ENCODE data around the gene SIK3. TPM values are rescaled to one million over a fixed set of nuclear protein-coding genes. Genes with fewer than 3 reads are reported as not detected.

Gene SIK3
- total and polyA plus RNA-seq, 12 donors, result 9.9 to 47.3 (median 36.5) TPM

DNA sequence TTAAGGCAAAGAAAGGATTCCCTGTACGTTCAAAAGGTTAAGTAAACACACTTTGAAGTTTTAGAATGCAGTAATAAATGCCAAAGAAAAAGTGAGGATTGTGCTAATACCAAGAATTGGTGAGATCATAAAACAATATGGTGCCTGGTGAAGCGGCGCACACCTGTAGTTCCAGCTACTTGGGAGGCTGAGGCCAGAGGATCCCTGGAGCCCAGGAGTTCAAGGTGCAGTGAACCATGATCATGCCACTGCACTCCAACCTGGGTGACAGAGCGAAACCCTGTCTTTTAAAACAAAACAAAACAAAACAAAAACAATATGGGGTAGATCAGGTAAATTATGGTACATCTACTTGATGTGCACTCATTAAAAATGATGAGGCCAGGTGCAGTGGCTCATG, 187.4 kb downstream of the SIK3 start:
- DNase-seq (no peak), ATAC-seq (no peak)
- 94 to 96% methylated on average over 4 of the region's 4 CpGs for WGBS, 2 donors
- no peaks in the 10 kb centered on the region for H3K27me3 ChIP-seq
- H3K36me3 ChIP-seq, result peaks cover 0 to 2% (median 0%) of the 10 kb centered on the region in 9 donors
- intact Hi-C loops (cut with DNase I), result no loop called here
- H3K9me3 ChIP-seq, result no peaks in the 10 kb centered on the region
- H3K4me1 ChIP-seq, result peaks cover 0 to 56% (median 8%) of the 10 kb centered on the region in 9 donors
- no peak overlapping the region for H3K27ac ChIP-seq
- no peak for TF ChIP-seq CTCF (IDR thresholded peaks at IDR 0.05)
- H3K4me3 ChIP-seq, result no peak overlapping the region

DNA sequence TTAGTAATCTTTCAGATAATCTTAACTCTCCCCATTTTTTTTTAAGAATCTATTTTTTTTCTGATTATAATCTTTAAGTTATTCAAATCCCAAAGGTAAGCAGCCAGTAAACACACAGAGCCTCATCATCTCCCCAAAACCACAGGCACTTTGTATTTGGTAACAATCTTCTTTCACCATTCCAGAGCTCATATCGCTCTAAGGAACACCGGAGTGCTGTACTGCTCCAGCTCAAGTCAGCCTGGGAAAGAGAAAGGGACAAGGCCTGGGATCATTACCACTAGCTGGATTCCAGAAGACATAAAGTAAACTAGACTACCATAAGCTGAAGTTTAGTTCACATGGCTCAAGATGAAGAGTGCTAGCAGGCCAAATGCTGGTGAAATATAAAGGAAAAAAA, 187.8 kb downstream of the SIK3 start:
- 88 to 99% methylated on average over 2 of the region's 2 CpGs for WGBS, 2 donors
- Histone ChIP-seq H3K27me3 (no peaks in the 10 kb centered on the region), H3K4me3 (no peak overlapping the region), H3K9me3 (no peaks in the 10 kb centered on the region), H3K27ac (no peak overlapping the region), H3K36me3 (peaks cover 0 to 6% (median 0%) of the 10 kb centered on the region in 9 donors), H3K4me1 (peaks cover 0 to 56% (median 8%) of the 10 kb centered on the region in 9 donors)
- TF ChIP-seq CTCF (IDR thresholded peaks at IDR 0.05), result no peak
- intact Hi-C loops (cut with DNase I), result no loop called here
- DNase-seq (no peak), ATAC-seq (no peak)

- no peaks in the 10 kb centered on the region for H3K9me3 ChIP-seq
- no peak for DNase-seq
- no peaks in the 10 kb centered on the region for H3K27me3 ChIP-seq
- 97 to 98% methylated on average over 1 of the region's 1 CpG for WGBS, 2 donors
- no peak overlapping the region for H3K27ac ChIP-seq
- intact Hi-C loops (cut with DNase I), result no loop called here
- peaks cover 0 to 8% (median 0%) of the 10 kb centered on the region in 9 donors for H3K36me3 ChIP-seq
- ATAC-seq, result no peak
- peaks cover 0 to 56% (median 9%) of the 10 kb centered on the region in 9 donors for H3K4me1 ChIP-seq
- no peak overlapping the region for H3K4me3 ChIP-seq
- no peak for TF ChIP-seq CTCF (IDR thresholded peaks at IDR 0.05)
These were observed 189.0 kb downstream of the SIK3 start for GRCh38 chr11:116909245-116909644.

DNA sequence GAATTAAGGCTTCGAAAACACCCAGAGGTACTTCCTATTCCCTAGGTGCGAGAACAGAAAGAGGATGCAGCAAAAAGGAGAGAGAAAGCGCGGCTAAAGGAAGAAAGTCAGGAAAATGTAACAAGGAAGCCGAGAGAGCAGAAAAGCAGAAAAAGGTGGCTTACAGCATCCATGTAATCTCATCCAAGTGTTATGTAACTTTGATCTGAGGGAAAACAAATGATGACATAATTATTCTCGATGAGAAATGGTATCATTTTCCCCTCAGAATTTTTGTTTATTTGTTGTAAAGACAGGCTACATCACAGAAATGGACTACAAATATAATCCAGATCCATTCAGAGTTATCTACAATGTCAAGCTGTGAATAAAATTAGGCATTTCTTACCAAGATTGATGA, 191.7 kb downstream of the SIK3 start:
- no peak for DNase-seq
- no peaks in the 10 kb centered on the region for H3K9me3 ChIP-seq
- no peak overlapping the region for H3K27ac ChIP-seq
- 79 to 82% methylated on average over 6 of the region's 6 CpGs for WGBS, 2 donors
- H3K27me3 ChIP-seq, result no peaks in the 10 kb centered on the region
- no peak for TF ChIP-seq CTCF (IDR thresholded peaks at IDR 0.05)
- no peak for ATAC-seq
- intact Hi-C loops (cut with DNase I), result no loop called here
- H3K36me3 ChIP-seq, result peaks cover 0 to 8% (median 0%) of the 10 kb centered on the region in 9 donors
- H3K4me3 ChIP-seq, result no peak overlapping the region
- H3K4me1 ChIP-seq, result peaks cover 2 to 50% (median 16%) of the 10 kb centered on the region in 9 donors
